ENCODE results near the gene NCSTN. TPM values are rescaled to one million over a fixed set of nuclear protein-coding genes. Genes with fewer than 3 reads are reported as not detected.
A peak's percentile ranks its signal among the peaks of the same experiment; 100 is the strongest.

NCSTN gene
- total and polyA plus RNA-seq, 9 of the 15 experiments (the other 6 are each of a cell fraction or from before 2014, with no cell fraction given) = 21.3 to 91.1 (median 57.9) TPM

DNA sequence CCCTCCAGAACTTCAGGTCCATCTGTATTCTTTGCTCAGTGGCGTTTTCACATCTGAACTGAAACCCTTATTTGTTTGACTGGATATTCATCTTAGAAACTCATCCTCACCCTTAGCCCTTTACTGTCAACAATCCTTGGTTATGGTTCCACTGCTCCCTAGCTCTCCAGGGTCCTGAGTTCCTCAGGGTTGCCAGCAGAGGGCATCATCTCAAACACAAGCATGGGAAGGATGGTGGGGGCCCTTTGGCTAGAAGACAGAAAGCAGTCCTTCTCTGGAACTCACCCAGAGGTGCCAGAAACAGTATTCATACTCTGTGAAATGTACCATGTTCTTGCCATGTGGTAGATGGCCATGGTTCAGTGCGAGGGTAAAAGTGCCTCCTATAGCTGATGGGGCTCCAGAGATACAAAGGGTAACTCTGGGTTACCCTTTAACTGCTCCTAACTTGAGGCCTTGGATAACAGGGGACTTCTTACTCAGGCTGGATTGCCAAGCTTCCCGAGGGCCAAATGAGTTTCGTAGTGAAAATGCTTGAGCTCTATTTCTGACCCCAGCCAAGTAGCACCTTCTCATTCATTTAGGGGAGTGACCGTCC lies 11.3 kb downstream of the NCSTN start (continued):
- TF ChIP-seq, protein P1, sequence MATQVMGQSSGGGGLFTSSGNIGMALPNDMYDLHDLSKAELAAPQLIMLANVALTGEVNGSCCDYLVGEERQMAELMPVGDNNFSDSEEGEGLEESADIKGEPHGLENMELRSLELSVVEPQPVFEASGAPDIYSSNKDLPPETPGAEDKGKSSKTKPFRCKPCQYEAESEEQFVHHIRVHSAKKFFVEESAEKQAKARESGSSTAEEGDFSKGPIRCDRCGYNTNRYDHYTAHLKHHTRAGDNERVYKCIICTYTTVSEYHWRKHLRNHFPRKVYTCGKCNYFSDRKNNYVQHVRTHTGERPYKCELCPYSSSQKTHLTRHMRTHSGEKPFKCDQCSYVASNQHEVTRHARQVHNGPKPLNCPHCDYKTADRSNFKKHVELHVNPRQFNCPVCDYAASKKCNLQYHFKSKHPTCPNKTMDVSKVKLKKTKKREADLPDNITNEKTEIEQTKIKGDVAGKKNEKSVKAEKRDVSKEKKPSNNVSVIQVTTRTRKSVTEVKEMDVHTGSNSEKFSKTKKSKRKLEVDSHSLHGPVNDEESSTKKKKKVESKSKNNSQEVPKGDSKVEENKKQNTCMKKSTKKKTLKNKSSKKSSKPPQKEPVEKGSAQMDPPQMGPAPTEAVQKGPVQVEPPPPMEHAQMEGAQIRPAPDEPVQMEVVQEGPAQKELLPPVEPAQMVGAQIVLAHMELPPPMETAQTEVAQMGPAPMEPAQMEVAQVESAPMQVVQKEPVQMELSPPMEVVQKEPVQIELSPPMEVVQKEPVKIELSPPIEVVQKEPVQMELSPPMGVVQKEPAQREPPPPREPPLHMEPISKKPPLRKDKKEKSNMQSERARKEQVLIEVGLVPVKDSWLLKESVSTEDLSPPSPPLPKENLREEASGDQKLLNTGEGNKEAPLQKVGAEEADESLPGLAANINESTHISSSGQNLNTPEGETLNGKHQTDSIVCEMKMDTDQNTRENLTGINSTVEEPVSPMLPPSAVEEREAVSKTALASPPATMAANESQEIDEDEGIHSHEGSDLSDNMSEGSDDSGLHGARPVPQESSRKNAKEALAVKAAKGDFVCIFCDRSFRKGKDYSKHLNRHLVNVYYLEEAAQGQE (IDR thresholded peaks at IDR 0.05; ENCODE audit: borderline replicate concordance) = peak; percentile 72
- TF ChIP-seq, protein P1 (CRISPR knock-in tag; IDR thresholded peaks at IDR 0.05; ENCODE audit: low read depth) = no peak
- no peak for TF ChIP-seq NR1H2 (CRISPR knock-in tag; IDR thresholded peaks at IDR 0.05)
- no peak for TF ChIP-seq SRSF7 (optimal IDR thresholded peaks at IDR 0.05; ENCODE audit: low read depth, low read length)
- TF ChIP-seq, protein P2, sequence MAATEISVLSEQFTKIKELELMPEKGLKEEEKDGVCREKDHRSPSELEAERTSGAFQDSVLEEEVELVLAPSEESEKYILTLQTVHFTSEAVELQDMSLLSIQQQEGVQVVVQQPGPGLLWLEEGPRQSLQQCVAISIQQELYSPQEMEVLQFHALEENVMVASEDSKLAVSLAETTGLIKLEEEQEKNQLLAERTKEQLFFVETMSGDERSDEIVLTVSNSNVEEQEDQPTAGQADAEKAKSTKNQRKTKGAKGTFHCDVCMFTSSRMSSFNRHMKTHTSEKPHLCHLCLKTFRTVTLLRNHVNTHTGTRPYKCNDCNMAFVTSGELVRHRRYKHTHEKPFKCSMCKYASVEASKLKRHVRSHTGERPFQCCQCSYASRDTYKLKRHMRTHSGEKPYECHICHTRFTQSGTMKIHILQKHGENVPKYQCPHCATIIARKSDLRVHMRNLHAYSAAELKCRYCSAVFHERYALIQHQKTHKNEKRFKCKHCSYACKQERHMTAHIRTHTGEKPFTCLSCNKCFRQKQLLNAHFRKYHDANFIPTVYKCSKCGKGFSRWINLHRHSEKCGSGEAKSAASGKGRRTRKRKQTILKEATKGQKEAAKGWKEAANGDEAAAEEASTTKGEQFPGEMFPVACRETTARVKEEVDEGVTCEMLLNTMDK (IDR thresholded peaks at IDR 0.05; ENCODE audit: borderline replicate concordance, insufficient read depth, low read depth, low read length, poor library complexity, severe bottlenecking) = peak; percentile 12
- no peak for TF ChIP-seq LEF1 (IDR thresholded peaks at IDR 0.05)
- TF ChIP-seq SMC3 (conservative IDR thresholded peaks at IDR 0.05; ENCODE audit: insufficient read depth, low read depth, low read length) = peak; percentile 78; the same call in 1 of the 2 replicates
- no peak for TF ChIP-seq BHLHE40 (IDR thresholded peaks at IDR 0.05; ENCODE audit: low read length)
- peak; percentile 53 to 78; a peak in 3 of 4 replicates for TF ChIP-seq RAD21 (CRISPR knock-in tag; conservative IDR thresholded peaks at IDR 0.05 in 1 of 2, IDR thresholded peaks at IDR 0.05 in 1 of 2)
- TF ChIP-seq EGR1 (conservative IDR thresholded peaks at IDR 0.05) = no peak
- TF ChIP-seq, protein P3, sequence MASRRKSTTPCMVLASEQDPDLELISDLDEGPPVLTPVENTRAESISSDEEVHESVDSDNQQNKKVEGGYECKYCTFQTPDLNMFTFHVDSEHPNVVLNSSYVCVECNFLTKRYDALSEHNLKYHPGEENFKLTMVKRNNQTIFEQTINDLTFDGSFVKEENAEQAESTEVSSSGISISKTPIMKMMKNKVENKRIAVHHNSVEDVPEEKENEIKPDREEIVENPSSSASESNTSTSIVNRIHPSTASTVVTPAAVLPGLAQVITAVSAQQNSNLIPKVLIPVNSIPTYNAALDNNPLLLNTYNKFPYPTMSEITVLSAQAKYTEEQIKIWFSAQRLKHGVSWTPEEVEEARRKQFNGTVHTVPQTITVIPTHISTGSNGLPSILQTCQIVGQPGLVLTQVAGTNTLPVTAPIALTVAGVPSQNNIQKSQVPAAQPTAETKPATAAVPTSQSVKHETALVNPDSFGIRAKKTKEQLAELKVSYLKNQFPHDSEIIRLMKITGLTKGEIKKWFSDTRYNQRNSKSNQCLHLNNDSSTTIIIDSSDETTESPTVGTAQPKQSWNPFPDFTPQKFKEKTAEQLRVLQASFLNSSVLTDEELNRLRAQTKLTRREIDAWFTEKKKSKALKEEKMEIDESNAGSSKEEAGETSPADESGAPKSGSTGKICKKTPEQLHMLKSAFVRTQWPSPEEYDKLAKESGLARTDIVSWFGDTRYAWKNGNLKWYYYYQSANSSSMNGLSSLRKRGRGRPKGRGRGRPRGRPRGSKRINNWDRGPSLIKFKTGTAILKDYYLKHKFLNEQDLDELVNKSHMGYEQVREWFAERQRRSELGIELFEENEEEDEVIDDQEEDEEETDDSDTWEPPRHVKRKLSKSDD (conservative IDR thresholded peaks at IDR 0.05; ENCODE audit: low read length) = no peak
- TF ChIP-seq FOS (IDR thresholded peaks at IDR 0.05; ENCODE audit: extremely low read depth, insufficient read length) = no peak
- TF ChIP-seq, protein P4, sequence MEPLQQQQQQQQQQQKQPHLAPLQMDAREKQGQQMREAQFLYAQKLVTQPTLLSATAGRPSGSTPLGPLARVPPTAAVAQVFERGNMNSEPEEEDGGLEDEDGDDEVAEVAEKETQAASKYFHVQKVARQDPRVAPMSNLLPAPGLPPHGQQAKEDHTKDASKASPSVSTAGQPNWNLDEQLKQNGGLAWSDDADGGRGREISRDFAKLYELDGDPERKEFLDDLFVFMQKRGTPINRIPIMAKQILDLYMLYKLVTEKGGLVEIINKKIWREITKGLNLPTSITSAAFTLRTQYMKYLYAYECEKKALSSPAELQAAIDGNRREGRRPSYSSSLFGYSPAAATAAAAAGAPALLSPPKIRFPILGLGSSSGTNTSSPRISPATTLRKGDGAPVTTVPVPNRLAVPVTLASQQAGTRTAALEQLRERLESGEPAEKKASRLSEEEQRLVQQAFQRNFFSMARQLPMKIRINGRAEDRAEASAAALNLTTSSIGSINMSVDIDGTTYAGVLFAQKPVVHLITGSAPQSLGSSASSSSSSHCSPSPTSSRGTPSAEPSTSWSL (CRISPR knock-in tag; IDR thresholded peaks at IDR 0.05; ENCODE audit: borderline replicate concordance) = no peak
